Upper lobe of left lung (tissue), 4 donors: ENCODE results near the gene DYRK2.

Source experiments
- POLR2AphosphoS5 ChIP-seq, 2 donors: sonication (generic); formaldehyde crosslinking; IDR thresholded peaks; one replicate each; pipeline ENCODE4 v1.5.1; 2017; ENCODE audit warnings: antibody characterized with exemption in 2 of 2
- TF ChIP-seq, protein P1 (sequence below), 6 experiments: fragments of 450-650 bp in 4 of 6; fragments of 200-600 bp in 2 of 6; sonication (generic) in 2 of 6; IDR thresholded peaks; one replicate each; pipeline ENCODE4 v1.5.1; 2016 to 2019; ENCODE audit warnings: antibody characterized with exemption in 6 of 6

DNA sequence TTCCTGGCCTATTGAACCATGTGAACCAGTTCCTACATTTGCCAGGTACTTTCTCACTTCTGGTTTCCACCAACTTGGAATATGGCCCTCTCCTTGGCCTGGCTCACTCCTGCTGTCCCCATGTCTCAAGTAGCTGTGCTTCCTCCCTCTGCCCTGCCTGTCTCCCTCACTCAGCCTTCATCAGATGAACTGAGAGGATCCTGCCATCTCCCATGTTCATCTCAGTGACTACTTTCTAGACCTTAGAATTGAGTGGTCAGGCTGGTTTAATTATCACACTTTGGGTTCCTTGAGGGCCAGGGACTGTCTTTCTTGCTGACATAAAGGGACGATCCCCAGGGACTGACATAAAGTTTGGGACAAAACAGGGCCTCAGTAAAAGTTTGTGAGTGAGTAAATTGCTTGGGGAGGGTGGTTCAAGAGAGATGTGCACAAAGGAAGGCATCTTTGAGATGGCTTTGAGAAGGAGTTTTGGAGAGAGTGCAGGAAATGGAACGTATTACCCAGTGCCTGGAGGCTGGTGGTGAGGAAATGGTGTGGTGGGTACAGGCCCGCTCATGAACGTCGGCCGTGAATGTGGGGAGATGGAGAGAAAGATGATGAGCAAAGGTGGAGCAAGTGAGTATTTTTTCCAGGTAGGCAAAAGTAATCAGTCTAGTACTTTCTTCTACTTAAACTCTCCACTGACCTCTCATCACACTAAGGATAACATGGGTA, 20.8 kb downstream of the DYRK2 start:
- TF ChIP-seq, protein P1, sequence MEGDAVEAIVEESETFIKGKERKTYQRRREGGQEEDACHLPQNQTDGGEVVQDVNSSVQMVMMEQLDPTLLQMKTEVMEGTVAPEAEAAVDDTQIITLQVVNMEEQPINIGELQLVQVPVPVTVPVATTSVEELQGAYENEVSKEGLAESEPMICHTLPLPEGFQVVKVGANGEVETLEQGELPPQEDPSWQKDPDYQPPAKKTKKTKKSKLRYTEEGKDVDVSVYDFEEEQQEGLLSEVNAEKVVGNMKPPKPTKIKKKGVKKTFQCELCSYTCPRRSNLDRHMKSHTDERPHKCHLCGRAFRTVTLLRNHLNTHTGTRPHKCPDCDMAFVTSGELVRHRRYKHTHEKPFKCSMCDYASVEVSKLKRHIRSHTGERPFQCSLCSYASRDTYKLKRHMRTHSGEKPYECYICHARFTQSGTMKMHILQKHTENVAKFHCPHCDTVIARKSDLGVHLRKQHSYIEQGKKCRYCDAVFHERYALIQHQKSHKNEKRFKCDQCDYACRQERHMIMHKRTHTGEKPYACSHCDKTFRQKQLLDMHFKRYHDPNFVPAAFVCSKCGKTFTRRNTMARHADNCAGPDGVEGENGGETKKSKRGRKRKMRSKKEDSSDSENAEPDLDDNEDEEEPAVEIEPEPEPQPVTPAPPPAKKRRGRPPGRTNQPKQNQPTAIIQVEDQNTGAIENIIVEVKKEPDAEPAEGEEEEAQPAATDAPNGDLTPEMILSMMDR (IDR thresholded peaks at IDR 0.05) = no peak
- no peak for TF ChIP-seq POLR2AphosphoS5 (IDR thresholded peaks at IDR 0.05)
